Iris pigment epithelial cell (primary cell): ENCODE data around the gene STT3B.

Experiments used
- DNase-seq: peaks from one replicate; pipeline ENCODE4 v3.0.0-alpha.2; 2011; ENCODE audit warnings: low read depth

Gene STT3B

GRCh38 chr3:31552103-31552502, 19.4 kb downstream of the STT3B start:
- DNase-seq = no peak

GRCh38 chr3:31553258-31553657, 20.5 kb downstream of the STT3B start:
- no peak for DNase-seq

- no peak for DNase-seq
These were observed 22.5 kb downstream of the STT3B start for GRCh38 chr3:31555204-31555603.

GRCh38 chr3:31559872-31560534, 27.3 kb downstream of the STT3B start:
- no peak for DNase-seq

- DNase-seq = no peak
These were observed 29.2 kb downstream of the STT3B start for GRCh38 chr3:31561891-31562290.

- DNase-seq = no peak
These were observed 29.8 kb downstream of the STT3B start for GRCh38 chr3:31562525-31562924.

GRCh38 chr3:31565288-31565687, 32.6 kb downstream of the STT3B start:
- peak; percentile 70 for DNase-seq

- peak; percentile 13 for DNase-seq
These were observed 34.3 kb downstream of the STT3B start for GRCh38 chr3:31567036-31567435.

- DNase-seq = no peak
These were observed 35.9 kb downstream of the STT3B start for GRCh38 chr3:31568649-31569048.

GRCh38 chr3:31571325-31571724, 38.6 kb downstream of the STT3B start:
- DNase-seq = no peak

GRCh38 chr3:31572236-31573004, 39.7 kb downstream of the STT3B start:
- DNase-seq = no peak

- DNase-seq = no peak
These were observed 40.5 kb downstream of the STT3B start for GRCh38 chr3:31573036-31573779.

GRCh38 chr3:31575448-31575847, 42.7 kb downstream of the STT3B start:
- DNase-seq = no peak

GRCh38 chr3:31576521-31576920, 43.8 kb downstream of the STT3B start:
- no peak for DNase-seq

- DNase-seq = no peak
These were observed 44.5 kb downstream of the STT3B start for GRCh38 chr3:31577232-31577631.

- DNase-seq = no peak
These were observed 47.1 kb downstream of the STT3B start for GRCh38 chr3:31579828-31580227.

- DNase-seq = no peak
These were observed 47.9 kb downstream of the STT3B start for GRCh38 chr3:31580645-31581044.

GRCh38 chr3:31581660-31582059, 48.9 kb downstream of the STT3B start:
- peak; percentile 24 for DNase-seq

GRCh38 chr3:31589228-31589627, 56.5 kb downstream of the STT3B start:
- DNase-seq = no peak

- no peak for DNase-seq
These were observed 57.9 kb downstream of the STT3B start for GRCh38 chr3:31590650-31591049.

- no peak for DNase-seq
These were observed 60.0 kb downstream of the STT3B start for GRCh38 chr3:31592764-31593163.

GRCh38 chr3:31596176-31596575, 63.5 kb downstream of the STT3B start:
- no peak for DNase-seq

GRCh38 chr3:31600431-31600830, 67.7 kb downstream of the STT3B start:
- no peak for DNase-seq
